ENCODE results near the gene ANKRD36. TPM values are rescaled to one million over a fixed set of nuclear protein-coding genes. Genes with fewer than 3 reads are reported as not detected.
"Not testable (repeated sequence)": the region's sequence is repeated elsewhere in the genome, so short reads cannot be mapped to it uniquely, and the experiment has no call there.

Gene ANKRD36
- total and polyA plus RNA-seq, 9 of the 15 experiments (the other 6 are each of a cell fraction or from before 2014, with no cell fraction given), result 8.0 to 29.1 (median 15.4) TPM

- peak; percentile 89 for TF ChIP-seq THAP12 (CRISPR knock-in tag; IDR thresholded peaks at IDR 0.05)
- 0 out of 2 replicates have a peak, but pooled peaks have one; percentile 25 for TF ChIP-seq ZNF740 (CRISPR knock-in tag; IDR thresholded peaks at IDR 0.05)
- not testable (repeated sequence) for TF ChIP-seq ZNF740 (tag; IDR thresholded peaks at IDR 0.05)
- peak; percentile 46; the same call in 1 of the 2 replicates for TF ChIP-seq E2F3 (CRISPR knock-in tag; IDR thresholded peaks at IDR 0.05)
- peak; percentile 46; the same call in 1 of the 2 replicates for TF ChIP-seq ZNF431 (CRISPR knock-in tag; IDR thresholded peaks at IDR 0.05)
- TF ChIP-seq YY1 (IDR thresholded peaks at IDR 0.05; ENCODE audit: borderline replicate concordance in 1 of 3, control insufficient read depth in 1 of 3, extremely low read depth in 1 of 3, insufficient read depth in 3 of 3, insufficient read length in 1 of 3, insufficient replicate concordance in 2 of 3, low read depth in 1 of 3, low read length in 2 of 3), result peak in 2 of 3 experiments; percentile 59 to 64
- peak; percentile 46 for TF ChIP-seq KDM5B (IDR thresholded peaks at IDR 0.05; ENCODE audit: insufficient replicate concordance, low read depth, low read length)
- TF ChIP-seq ZNF583 (CRISPR knock-in tag; IDR thresholded peaks at IDR 0.05), result peak; percentile 30; the same call in 1 of the 2 replicates
- peak; percentile 97 for TF ChIP-seq CTCFL (IDR thresholded peaks at IDR 0.05; ENCODE audit: borderline replicate concordance, insufficient read depth, low read depth, low read length, poor library complexity, severe bottlenecking)
- peak; percentile 46; the same call in 1 of the 2 replicates for TF ChIP-seq DMBX1 (CRISPR knock-in tag; IDR thresholded peaks at IDR 0.05; ENCODE audit: borderline replicate concordance)
- peak; percentile 88 for TF ChIP-seq POLR2G (IDR thresholded peaks at IDR 0.05; ENCODE audit: low read depth, low read length)
- 0 out of 2 replicates have a peak, but pooled peaks have one; percentile 19 for TF ChIP-seq HLTF (IDR thresholded peaks at IDR 0.05)
- TF ChIP-seq SAFB (IDR thresholded peaks at IDR 0.05; ENCODE audit: borderline replicate concordance, low read depth, low read length), result peak; percentile 62; the same call in 1 of the 2 replicates
- TF ChIP-seq SMARCE1 (IDR thresholded peaks at IDR 0.05), result peak; percentile 25; the same call in 1 of the 2 replicates
- TF ChIP-seq HNRNPL (IDR thresholded peaks at IDR 0.05; ENCODE audit: low read depth, low read length), result peak; percentile 93
- peak; percentile 74 for TF ChIP-seq VEZF1 (CRISPR knock-in tag; IDR thresholded peaks at IDR 0.05)
- TF ChIP-seq NR3C1 (CRISPR knock-in tag; IDR thresholded peaks at IDR 0.05), result peak; percentile 66; the same call in 1 of the 2 replicates
- TF ChIP-seq LARP7 (IDR thresholded peaks at IDR 0.05), result 0 out of 2 replicates have a peak, but pooled peaks have one; percentile 32
- peak; percentile 89 to 91 for TF ChIP-seq NRF1 (conservative IDR thresholded peaks at IDR 0.05 in 1 of 2, IDR thresholded peaks at IDR 0.05 in 1 of 2)
Observed at GRCh38 chr2:97113050-97113881, at the start of gene ANKRD36 (continued).

Measured in K562 (cell line).